HG03064 (cell line): ENCODE data around the gene PTTG1IP.

Source experiments
- ATAC-seq: cut with Tn5 transposase; IDR thresholded peaks from one replicate; pipeline ENCODE4 v1.9.1; 2021; ENCODE audit warnings: low read depth; ENCODE audit not compliant: unreplicated experiment

Gene PTTG1IP

GRCh38 chr21:44910229-44911067, 37.0 kb upstream of the PTTG1IP start:
- no peak for ATAC-seq

- no peak for ATAC-seq
Observed at GRCh38 chr21:44909719-44910118, 36.2 kb upstream of the PTTG1IP start.

GRCh38 chr21:44908908-44909307, 35.4 kb upstream of the PTTG1IP start:
- no peak for ATAC-seq

GRCh38 chr21:44907966-44908895, 34.7 kb upstream of the PTTG1IP start:
- ATAC-seq, result no peak

- no peak for ATAC-seq
Observed at GRCh38 chr21:44907225-44907965, 33.9 kb upstream of the PTTG1IP start.

GRCh38 chr21:44905728-44906090, 32.2 kb upstream of the PTTG1IP start:
- no peak for ATAC-seq

- ATAC-seq, result no peak
Observed at GRCh38 chr21:44905016-44905727, 31.7 kb upstream of the PTTG1IP start.

- no peak for ATAC-seq
Observed at GRCh38 chr21:44904141-44904923, 30.8 kb upstream of the PTTG1IP start.

- ATAC-seq, result no peak
Observed at GRCh38 chr21:44903689-44904088, 30.2 kb upstream of the PTTG1IP start.

- ATAC-seq, result no peak
Observed at GRCh38 chr21:44903050-44903685, 29.7 kb upstream of the PTTG1IP start.

- ATAC-seq, result no peak
Observed at GRCh38 chr21:44902268-44903049, 29.0 kb upstream of the PTTG1IP start.

GRCh38 chr21:44901391-44902074, 28.0 kb upstream of the PTTG1IP start:
- no peak for ATAC-seq

GRCh38 chr21:44900559-44901251, 27.2 kb upstream of the PTTG1IP start:
- no peak for ATAC-seq

GRCh38 chr21:44899768-44900558, 26.5 kb upstream of the PTTG1IP start:
- no peak for ATAC-seq

- no peak for ATAC-seq
Observed at GRCh38 chr21:44898851-44899767, 25.6 kb upstream of the PTTG1IP start.
